EH (cell line): ENCODE measurements around the gene KCNN3.

Experiments used
- DNase-seq: peaks from one replicate; pipeline ENCODE4 v3.0.0-alpha.2; 2015; ENCODE audit warnings: low read depth

KCNN3 gene

DNA sequence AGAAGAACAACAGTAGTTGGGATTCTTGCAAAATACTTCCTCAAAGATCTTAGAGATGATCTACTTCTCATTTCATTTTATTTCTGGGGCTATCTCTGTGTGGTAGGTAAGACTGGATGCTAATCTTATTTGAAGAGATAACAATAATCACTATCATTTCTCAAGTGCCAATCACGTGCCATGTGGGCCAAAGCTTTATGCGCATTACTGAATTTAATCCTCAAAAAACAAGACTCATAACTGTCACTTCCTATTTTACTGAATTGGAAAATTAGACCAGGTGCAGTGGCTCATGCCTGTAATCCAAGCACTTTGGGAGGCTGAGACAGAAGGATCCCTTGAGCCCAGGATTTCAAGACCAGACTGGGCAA, 121.7 kb downstream of the KCNN3 start:
- no peak for DNase-seq

- DNase-seq = peak; percentile 11
Measured at GRCh38 chr1:154747740-154748404, 122.2 kb downstream of the KCNN3 start.

GRCh38 chr1:154747380-154747739, 122.7 kb downstream of the KCNN3 start:
- DNase-seq = no peak

DNA sequence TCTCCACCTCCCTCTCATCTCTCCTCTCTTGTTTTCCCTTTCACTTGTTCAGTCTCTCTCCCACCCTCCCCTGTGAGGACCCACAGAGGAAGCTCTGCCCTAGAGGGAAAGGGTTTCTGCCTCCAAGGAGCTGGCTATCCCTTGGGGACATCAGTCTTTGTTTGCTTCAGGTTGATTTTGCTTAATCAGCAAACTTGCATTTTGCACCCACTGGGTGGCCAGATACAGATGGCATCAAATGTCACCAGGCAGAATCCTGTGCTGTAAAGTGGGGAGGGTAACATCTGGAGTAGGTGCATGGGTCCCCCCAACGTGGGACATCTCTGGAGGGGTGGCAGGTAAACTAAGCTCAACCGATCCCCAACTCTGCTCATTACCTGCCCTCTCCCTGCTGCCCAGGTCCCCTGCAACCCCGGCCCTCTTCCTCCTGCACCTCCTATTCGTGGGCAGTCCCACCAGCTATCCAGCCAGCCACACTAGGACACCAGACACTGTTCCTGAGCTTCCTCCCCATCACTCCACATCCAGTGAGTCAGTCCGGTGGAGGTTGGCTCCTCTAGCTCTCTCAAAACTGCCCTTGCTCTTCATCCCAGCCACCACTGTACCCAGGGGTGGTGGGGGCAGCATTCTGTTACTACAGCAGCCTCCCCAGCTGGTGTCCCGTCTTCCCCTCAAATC, 123.3 kb downstream of the KCNN3 start:
- DNase-seq = no peak

GRCh38 chr1:154745750-154746425, 124.2 kb downstream of the KCNN3 start:
- DNase-seq = no peak

DNA sequence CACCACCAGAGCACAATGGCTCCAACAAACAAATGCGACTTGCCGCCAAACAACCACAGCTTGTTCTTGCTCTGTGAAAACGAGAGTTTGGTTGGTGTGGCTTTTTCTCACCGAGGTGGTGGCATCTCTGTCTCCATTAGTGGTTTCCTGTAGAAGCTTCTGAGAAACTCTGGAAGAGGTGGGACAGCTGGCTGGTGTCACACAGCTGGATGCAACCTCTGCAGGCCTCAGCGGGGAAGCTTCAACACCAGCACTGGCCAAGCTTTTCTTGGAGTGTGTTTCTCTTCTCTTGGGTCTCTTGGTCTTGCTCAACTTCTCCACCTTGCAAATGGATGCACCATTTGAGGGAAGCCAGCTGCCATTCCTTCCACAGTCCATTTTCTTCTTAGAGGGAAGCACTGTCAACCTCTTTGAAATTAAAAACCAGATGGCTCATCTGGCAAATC, 124.8 kb downstream of the KCNN3 start:
- no peak for DNase-seq

- no peak for DNase-seq
Measured at GRCh38 chr1:154744352-154745035, 125.6 kb downstream of the KCNN3 start.

DNA sequence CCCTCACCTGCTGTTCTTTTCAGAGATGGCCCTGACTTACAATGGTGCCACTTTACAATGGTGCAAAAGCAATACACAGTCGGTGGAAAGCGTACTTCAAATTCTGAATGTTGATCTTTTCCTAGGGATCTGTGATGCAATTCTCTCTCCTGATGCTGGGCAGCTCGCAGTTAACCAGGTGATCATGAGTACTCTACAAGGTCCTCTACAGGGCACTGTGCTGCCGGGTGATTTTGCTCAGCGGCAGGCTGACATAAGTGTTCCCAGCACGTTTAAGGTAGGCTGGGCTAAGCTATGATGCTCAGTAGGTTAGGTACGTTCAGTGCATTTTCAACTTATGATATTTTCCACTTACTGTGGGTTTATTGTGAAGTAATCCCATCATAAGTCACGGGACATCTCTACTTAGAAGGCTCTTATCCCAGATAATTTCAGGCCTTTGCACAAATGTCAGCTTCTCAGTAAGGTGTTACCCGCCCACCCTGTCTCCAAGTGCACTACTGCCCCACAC, 126.5 kb downstream of the KCNN3 start:
- DNase-seq = no peak

GRCh38 chr1:154742606-154743005, 127.5 kb downstream of the KCNN3 start:
- DNase-seq = no peak

GRCh38 chr1:154741741-154742495, 128.2 kb downstream of the KCNN3 start:
- no peak for DNase-seq

DNA sequence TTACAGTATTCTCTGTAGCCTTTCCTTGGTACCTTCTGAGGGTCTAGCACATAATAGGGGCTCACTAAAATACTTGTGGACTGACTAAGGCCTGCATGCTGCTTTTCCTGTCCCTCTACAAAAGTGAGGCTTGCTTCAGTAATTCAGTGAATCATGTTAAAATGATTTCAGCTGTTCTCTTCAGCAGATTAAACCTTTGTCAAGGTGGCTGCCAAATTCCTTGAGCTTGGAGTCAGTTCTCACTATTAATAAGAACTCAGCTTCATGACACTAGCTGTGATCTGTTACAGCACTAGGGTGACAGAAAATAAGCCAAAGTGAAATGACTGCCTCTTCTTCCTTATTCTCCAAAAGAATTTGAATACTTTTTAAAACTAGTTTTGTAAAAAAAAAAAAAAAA, 128.8 kb downstream of the KCNN3 start:
- DNase-seq = peak; percentile 55

DNA sequence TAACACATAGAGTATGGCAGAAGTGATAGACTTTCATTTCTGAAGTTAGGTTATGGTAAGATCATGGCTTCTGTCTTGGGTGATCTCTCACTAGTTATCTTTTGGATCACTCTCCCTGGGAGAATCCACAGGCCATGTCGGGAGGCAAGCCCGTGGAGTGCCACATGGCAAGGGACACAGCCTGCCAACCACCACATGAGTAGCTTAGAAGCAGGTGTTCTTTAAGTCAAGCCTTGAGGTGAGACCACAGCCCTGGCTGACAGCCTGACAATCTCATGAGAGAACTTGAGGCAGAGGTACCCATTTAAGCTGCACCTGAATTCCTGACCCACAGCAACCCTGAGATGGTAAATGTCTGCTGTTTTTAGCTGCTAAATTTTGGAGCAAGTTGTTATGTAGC, 130.4 kb downstream of the KCNN3 start:
- no peak for DNase-seq

DNA sequence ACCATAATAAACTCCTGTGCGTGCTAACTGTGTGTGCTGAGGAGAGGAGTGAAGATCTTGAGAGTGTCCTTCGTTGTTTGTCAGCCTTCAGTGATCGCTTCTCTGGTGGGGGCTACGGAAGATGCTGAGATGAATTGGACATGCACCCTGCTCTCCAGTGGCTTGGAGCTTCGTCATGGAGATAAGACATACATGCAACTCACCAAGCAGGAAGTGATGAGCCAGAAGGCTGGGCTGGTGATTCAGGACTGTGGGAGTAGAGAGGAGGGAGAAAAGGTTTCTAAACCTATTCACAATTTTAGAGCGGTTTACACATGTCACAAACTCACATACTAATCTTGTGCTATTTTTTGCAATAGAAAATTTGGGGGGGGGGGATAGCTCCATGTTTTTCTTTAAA, 133.2 kb downstream of the KCNN3 start:
- DNase-seq = peak; percentile 58

DNA sequence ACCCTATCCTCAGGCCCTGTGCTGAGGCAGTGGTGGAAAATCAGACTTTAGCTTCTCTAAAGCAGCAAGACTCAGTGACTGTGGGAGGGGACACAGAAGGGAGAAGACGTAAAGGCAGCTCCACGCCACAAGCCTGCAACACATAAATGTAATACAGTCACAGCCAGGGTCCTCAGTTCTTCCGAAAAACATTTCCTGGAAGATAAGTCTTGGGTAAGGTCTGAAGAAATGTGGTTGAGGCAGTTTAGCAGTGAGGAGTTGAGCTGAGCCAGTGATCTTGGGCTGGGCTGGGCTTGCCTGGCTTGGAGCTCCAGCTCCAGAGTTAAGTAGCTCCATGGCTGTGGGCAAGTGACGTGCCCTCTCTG, 134.3 kb downstream of the KCNN3 start:
- no peak for DNase-seq

DNA sequence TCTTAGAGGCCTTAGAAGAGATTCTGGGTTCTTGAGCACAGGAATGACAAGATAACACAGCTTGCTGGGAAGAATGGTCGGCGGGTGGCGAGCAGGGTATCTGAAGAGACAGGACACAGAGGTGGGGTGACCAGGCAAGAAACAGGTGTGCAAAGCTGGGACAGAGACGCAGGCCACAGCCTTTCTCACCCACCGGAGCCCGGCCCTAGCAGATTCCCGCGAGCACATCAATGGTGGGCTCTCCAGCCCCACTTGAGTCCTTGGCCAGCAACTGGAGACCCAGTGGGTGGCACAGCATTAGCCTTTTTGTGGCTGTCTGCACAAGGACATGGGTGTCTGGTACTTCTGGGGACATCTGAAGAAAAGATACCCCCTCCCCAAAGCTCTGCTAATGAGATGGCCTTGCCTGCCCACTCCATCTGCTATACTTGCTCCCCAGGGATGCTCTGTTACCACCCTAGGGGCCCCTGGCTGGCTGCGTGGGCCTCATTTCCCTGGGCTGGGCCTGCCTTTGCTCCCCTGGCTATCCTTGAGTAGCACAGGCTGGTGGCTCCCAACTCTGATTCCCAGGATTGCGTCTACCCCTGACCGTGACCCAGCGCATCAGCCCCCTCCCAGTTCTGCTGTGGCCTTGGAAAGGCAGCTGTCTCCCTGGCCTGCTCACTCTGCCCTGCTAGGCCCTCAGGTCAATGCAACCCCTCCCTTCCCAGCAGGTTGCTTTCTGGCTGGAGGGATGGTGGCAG, 134.8 kb downstream of the KCNN3 start:
- DNase-seq = no peak

GRCh38 chr1:154733621-154734020, 136.5 kb downstream of the KCNN3 start:
- DNase-seq = no peak

GRCh38 chr1:154730986-154731489, 139.0 kb downstream of the KCNN3 start:
- peak; percentile 63 for DNase-seq

DNA sequence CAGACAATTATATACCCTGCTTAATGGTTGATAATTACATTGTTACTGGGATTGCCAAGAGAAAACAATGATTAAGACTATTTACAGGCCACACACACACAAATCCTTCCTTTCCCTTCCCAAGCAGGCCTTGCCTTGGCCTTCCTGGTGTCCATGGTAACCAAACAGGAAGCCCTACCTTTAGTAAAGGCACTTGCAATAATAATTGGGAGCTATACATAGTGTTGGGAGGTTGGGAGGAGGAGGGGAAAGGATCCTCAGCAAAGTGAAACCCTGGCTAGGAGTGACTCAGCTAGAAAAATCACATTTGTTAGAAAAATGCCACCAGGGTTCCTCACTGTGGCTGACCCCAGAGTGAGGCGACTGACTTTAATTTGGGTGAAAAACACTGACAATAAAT, 139.8 kb downstream of the KCNN3 start:
- peak; percentile 67 for DNase-seq

DNA sequence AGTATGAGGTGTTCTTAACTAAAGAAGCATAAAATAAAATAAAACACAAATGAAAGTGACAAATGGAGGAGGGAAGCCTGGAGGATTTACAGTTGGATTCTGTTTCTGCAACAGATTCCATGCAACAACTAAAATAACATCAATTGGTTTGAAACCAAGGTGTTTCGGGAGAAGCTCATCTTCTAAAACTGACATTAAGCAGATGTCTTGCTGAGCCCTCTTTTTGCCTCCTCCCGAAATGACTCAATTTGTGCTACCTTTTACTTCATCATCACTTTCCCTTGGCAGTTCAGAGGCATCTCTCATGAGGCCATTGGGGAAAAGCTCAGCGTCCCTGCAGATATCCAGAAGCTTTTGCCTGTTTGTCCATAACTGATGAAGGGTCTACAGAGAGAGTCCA, 140.5 kb downstream of the KCNN3 start:
- no peak for DNase-seq

DNA sequence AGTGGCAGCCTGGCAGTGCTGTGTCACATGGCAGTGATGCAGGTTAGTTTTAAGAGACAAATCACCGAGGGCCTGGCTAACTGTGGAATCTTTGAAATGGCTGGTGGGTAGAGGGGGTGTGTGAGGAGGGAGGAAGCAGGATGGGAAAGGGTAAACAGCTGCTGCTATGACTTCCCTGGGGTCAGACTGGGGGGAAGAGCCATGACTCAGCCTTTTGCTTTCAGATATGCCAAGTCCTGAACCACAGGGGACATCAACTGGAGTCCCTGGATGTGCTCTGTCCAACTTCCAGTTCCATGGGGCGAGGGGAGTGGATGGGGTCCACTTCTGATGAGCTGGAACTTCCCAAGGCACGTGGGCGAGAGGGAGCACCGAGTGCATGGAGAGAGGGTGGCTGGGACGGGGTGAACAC, 141.0 kb downstream of the KCNN3 start:
- peak; percentile 70 for DNase-seq
